Measurements from ENCODE around the gene ALOX15.
"Not testable (repeated sequence)": the region's sequence is repeated elsewhere in the genome, so short reads cannot be mapped to it uniquely, and the experiment has no call there.

ALOX15 gene

DNA sequence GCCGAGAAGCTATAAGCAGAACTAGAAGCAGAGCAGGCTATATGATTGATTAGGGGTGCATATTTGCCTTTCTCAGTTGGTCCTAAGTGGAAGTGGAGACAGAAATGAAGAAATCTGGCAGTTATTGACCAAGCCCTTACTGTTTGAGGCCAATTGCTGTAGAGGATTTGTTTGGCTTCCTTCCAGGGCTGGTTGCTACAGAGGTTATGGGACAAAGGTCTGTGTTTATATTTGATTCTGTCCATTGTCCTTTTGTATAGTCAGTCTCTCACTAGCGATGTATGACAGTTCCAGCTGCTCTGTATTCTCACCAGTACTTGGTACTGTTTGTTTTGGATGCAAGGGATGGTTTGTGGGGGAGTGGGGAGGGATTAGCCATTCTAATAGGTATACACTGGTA lies 7.3 kb upstream of the ALOX15 start:
- no peak for DNase-seq (ENCODE audit: low read depth)

DNA sequence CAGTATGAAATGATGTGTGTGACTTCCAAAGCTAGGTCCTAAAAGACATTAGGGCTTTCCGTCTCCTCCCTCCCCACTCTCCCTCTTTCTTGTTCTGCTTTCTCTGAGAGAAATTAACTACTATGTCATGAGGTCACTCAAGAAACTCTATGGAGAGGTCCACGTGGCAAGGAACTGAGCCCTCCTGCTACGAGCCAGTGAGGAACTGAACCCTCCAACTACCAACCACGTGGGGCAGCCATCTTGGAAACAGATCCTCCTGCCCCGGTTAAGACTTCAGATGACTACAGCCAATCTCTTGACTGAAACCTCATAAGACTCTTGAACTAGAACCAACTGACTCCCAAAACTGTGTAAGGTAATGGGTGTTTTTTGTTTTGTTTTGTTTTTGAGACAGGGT lies 4.2 kb upstream of the ALOX15 start:
- DNase-seq (ENCODE audit: low read depth): no peak

DNA sequence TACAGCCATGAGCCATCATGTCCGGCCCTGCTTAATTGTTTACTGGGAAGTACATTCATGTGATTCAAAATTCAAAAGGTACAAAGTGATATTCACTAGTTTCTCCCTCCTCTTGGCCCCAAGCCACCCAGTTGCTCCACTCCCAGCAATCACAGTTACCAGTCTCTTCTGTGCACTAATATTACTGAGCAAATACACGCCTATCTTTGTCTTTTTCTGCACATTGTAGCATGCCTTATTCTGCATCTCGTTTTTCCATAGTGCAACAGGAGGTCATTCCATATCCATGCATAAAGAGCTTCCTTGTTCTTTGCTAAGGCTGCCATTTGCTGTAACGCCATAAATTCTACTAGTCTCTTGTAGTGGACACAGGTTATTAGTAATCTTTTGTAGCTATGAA lies 2.2 kb upstream of the ALOX15 start:
- no peak for DNase-seq (ENCODE audit: low read depth)

DNA sequence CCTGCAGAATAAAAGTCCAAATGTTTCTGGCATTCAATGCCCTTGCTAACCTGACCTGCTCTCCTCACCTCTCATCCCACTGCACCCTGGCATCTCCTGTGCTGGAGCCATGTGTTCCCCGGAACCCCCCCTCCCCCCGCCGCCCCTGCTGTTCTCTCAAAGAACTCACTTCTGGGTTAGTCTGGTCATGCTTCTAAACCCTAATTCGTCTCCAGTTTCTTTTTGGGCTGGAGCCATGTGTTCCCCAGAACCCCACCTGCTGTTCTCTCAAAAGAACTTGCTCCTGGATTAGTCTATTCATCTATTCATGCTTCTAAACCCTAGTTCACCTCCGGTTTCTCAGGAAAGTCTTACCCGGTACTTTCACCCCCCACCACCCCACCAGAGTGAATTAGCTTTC lies 808 bp upstream of the ALOX15 start:
- no peak for DNase-seq (ENCODE audit: low read depth)

DNA sequence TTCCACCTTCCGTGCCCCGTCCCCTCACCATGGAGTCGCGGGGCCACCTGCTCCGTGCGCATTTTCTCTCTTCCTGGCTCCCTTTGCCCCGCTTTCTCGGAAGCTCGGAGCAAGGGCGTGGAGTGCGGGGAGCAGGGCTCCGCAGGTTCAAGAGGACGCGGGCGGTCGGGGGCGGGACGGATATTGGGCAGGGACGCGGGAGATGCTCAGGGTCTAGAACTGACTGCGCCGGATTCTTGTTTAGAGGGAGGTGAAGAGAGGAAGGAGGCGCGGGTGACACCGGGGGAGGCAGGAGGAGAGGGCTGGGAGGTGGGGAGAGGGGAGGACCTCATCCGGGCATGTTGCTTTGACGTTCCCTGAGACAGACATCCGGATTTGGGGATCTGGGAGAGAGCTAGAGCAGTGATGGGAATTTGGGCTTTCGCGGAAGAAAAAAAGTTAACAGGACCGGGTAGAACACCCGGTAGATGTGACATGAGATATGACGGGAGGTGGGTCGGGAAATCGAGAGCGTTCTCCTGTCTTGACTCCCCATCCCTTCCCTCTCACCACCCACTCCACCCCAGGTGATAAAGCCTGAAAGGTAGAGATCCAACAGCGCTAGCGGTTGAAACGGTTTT lies 799 bp downstream of the ALOX15 start:
- DNase-seq (ENCODE audit: low read depth): not testable (repeated sequence)

DNA sequence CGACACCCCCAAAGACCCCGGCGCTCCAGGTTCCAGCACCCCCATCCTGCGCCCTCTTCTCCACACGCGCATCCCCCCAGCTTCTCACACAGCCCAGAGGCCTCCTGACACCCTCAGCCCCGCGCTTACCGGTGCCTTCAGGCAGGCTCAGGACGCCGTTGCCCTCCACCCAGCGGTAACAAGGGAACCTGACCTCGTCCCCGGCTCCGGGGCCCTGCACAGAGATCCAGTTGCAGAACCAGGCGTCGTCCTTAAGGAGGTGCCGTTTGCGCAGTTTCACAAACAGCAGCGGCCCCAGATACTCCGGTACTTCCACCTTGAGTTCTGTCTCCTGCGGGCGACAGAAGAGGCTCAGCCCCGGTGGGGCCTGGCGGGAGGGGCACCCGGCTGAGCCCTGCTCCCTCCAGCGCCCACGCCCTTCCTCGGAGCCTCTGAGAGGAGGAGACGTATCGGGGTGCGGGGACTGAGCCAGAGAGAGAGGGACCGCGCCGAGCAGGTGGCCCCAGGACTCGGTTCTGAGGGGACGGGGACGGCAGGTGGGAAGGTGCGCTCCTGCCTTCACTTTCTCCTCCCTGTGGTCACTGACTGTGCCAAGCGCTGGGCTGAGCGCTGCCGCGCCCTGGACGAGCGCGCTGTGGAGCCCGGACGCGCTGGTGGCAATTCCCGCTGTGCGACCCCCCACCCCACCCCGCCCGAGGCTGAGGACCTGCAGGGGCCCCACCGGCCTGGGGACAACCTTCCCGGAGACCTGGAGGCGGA lies 2.0 kb downstream of the ALOX15 start:
- not testable (repeated sequence) for DNase-seq (ENCODE audit: low read depth)

DNA sequence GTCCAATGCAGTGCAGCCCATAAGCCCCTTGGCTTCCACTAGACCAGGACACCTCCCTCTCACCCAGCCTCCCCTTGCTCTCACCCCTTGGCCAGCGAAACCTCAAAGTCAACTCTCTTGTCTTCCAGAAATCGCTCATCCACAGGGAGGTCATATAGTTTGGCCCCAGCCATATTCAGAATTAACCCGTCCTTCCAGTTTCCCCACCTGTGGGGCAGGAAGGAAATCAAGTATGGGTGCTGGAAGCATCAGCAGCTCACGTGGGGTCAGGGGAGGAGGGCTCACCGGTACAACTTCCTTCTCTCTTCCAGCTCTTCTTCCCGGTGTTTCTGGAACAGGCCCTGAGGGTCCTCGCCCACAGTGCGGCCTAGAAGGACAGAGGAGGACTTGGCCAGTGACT lies 2.7 kb downstream of the ALOX15 start:
- DNase-seq (ENCODE audit: low read depth): not testable (repeated sequence)

DNA sequence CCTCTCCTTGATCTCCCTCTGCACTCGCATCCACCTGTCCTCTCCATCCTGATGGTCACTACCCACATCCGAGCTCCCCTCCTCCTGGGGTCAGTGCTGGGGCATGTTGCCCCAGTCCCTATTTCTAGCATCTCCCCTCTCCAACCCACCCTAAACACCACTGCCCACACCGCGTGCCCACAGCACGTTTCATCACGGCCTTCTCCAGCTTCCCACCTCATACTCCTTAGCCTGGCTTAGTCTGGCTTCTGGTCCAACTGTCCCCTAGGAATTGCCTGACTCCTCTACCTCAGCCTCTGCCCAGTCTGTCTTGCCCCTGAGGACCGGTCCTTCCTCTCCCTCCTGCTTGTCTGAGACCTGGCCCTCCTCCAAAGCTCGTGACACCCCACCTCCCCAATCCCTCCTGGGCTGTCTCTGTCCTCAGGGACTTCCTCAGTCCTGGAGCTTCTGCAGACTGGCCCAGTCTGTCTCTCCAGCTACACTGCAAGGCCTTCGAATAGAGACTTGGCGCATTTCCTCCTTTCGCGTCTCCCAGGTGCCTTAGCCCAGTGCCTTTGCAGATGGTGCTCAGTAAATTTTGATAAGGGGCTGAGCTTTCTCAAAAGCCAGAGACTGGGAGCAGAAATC lies 4.9 kb downstream of the ALOX15 start:
- DNase-seq (ENCODE audit: low read depth): no peak

DNA sequence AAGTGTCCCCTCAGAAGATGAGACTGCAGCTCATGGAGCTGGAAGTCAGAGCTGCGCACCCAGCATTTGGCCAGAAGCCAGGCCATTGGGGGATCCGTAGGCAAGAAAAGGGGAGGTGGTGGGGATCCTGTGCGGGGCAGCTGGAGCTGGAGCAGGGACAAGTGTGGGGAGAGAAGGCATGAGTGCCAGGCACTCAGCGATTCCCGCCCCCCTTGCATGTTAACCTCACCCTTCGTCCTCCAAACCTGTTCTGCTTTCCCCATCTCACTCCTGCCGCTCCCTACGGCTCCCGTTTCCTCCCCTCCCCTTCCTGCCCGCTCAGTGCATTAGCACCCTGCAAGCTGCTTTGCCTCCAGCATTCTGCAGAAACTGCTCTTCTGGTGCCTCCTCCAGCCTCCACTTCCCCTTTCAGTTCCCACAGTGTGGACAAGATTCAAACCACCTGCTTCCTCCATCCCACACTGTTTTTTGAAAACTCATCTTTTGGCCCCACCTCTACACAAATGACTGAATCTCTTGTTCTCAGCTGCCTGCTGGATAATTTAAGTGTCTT lies 5.6 kb downstream of the ALOX15 start:
- no peak for DNase-seq (ENCODE audit: low read depth)

DNA sequence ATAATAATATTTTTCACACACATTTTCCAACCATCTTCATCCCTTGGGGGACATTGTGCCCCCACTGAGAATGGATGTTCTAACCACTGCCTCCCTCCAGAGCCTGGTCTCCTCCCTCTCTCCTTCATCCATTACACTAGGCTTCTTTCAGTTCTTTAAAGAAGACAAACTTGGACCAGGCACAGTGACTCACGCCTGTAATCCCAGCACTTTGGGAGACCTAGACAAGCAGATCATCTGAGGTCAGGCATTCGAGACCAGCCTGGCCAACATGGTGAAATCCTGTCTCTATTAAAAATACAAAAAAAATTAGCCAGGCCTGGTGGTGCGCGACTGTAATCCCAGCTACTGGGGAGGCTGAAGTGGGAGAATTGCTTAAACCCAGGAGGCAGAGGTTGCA lies 6.5 kb downstream of the ALOX15 start:
- DNase-seq (ENCODE audit: low read depth): no peak

DNA sequence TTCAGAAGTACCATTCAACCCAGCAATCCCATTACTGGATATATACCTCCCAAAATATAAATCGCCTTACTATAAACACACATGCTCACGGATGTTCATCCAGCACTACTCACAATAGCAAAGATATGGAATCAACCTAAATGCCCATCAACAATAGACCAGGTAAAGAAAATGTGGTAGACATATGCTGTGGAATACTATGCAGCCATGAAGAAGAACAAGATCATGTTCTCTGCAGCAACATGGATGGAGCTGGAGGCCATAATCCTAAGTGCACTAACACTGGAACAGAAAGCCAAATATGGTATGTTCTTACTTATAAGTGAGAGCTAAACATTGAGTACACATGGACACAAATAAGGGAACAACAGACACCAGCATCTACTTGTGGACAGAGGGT lies 7.8 kb downstream of the ALOX15 start:
- DNase-seq (ENCODE audit: low read depth): no peak

DNA sequence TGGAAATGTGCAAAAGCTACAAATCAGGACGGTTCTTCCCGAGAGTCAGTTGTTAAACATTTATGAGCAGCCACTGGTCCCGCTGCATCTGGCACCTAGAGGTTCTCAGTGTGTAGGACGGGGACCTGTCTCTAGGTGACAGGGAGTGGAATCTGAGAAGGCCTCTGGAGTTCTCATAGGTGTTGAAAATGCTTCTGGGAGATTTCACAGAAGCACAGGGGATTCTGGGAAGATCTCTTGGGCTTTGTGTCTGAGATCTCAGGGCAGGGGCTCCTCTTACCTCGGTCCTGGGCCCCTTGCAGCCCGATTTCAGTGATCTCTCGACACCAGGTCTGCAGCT lies 8.9 kb downstream of the ALOX15 start:
- DNase-seq (ENCODE audit: low read depth): no peak

DNA sequence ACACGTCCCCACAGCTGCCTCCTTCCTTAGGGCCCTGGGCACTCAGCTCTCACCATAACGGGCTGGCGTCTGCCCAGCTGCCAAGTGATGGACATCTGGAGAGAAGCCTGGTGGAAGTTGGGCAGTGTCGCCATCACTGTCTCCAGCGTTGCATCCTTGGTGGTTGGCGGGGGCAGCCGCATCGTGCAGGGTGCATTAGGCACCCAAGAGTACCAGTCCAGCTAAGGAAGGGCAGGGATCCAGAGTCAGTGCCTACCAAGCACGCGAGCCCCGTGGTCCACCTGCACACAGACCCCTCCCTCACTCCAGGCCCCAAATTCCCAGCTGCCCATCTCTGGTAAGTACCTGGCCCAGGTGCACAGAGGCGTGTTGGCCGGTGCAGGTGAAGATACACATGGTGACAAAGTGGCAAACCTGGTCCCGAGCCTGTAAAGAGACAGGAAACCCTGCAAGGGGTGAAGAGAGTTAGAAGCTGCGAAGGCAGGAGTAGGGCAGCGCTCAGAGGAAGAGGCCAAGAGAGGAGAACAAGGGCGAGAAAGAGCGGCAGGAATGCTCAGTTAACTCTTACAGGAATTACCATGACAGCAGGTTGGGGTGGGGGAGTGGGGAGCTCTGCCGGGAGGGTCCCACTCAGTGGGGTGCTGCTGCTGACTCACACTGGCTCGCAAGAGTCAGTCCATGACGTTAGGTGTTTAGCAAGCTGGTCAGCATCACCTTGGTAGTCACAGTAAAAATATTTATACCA lies 9.5 kb downstream of the ALOX15 start:
- no peak for DNase-seq (ENCODE audit: low read depth)

DNA sequence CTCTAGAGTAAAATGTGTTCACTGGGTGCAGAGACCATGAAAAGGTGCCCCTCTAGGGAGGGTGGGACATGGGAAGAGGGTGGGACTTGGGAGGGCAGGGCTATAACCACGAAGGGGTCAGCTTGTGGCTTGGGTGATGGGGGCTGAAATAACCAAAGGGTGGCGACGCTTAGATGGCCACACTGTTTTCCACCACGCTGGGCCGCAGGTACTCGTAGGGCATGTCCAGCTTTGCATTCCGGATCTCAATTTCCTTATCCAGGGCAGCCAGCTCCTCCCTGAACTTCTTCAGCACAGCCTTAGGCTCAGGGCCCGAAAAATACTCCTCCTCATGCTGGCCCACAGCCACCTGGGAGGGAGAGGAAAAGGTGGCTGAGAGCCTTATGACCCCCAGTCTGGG lies 10.0 kb downstream of the ALOX15 start:
- no peak for DNase-seq (ENCODE audit: low read depth)

DNA sequence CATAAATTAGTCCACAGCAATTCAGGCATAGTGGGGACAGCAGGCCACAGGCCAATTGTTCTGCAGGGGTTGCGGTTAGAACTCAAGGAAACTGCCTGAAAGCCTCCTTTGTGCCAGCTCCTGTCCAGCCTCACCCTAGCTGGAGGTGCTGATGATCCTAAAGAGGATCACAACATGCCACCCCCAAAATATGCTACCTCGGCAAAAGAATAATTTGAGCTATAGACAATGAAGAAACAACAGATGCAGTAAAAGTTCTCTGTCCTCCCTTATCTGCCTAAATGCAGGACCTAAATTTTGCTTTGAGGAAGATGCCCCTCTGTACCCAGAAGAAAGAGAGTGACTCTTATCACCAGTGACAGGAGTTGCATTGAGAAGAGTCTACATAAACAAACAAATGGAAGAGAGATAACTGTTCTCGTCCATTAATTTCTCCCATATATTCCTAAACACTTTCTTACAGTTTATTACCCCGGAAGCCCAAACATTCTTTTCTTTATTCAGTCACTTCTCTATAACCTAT lies 14.7 kb downstream of the ALOX15 start:
- no peak for DNase-seq (ENCODE audit: low read depth)

DNA sequence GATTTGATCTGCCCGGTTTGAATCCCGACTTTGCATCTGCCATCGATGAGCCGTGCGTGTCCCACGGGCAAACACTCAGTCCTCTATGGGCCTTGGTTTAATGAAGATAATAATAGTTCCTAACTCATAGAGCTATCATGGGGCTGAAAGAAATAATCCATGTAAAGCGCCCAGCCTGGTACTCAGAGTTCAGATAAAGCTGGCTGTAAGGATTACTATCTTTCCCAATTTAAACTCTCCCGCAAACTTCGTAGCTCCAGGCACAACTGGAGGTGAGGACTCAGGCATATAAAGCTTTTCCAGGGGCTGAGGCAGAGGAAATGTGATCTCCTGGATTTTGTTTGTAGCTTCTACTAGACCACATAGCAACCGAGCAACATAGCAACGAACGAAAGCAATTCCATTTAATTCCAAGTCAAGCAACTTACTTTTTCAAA lies 16.3 kb downstream of the ALOX15 start:
- DNase-seq (ENCODE audit: low read depth): no peak

DNA sequence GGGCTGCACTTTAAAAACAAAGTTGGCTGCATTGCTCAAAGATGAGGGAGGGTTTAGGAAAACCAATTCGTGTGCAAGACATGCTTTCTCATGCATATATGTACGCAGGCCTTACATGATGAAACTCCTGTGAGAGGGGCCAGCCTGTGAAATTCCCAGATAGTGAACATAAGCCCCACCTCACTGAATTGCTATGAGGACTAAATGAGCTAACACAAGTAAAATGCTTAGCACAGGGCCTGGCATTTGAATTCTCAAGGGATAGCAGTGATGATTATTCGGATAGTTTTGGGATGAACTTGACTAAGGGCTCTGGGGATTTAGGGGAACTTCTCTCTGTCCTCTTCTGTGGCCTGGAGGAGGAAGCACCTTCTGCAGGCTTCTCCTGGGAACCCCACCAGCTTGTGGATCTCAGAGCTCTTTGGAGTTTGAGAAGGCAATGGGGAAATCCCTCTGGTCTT lies 17.0 kb downstream of the ALOX15 start:
- not testable (repeated sequence) for DNase-seq (ENCODE audit: low read depth)

DNA sequence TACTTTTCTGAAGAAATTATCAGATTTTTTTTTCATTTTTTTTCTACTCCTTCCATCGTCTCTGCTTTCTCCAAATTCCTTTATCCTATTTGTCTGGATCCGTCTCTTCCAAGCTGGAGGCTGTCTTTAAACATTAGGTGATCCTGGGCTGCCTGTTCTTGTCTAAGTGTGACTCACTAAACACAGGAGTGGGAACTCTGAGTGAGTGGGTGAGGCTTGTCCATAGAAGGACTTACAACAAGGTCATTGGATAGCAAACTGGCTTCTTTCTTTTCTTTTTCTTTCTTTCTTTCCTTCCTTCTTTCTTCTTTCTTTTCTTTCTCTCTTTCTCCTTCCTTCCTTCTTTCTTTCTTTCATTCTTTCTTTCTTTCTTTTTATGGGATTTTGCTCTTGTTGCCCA lies 18.2 kb downstream of the ALOX15 start:
- no peak for DNase-seq (ENCODE audit: low read depth)

DNA sequence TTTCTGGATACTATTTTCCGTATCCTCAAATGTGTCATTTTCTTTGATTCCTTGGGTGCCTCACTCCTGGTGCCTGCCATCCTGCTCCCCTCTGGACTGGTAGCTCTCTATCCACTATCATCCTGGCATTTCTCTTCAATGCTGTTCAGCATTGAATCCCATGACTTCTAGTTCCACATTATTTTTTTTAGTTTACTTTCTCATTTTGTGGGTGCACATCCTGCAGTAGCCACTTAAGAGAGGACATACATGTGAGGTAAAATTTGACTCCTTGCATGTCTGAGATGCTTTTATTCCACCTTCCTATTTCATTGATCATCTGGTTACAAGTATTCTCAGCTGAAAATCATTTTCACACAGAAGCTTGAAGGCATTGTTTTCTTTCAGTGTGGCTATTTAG lies 19.1 kb downstream of the ALOX15 start:
- no peak for DNase-seq (ENCODE audit: low read depth)

DNA sequence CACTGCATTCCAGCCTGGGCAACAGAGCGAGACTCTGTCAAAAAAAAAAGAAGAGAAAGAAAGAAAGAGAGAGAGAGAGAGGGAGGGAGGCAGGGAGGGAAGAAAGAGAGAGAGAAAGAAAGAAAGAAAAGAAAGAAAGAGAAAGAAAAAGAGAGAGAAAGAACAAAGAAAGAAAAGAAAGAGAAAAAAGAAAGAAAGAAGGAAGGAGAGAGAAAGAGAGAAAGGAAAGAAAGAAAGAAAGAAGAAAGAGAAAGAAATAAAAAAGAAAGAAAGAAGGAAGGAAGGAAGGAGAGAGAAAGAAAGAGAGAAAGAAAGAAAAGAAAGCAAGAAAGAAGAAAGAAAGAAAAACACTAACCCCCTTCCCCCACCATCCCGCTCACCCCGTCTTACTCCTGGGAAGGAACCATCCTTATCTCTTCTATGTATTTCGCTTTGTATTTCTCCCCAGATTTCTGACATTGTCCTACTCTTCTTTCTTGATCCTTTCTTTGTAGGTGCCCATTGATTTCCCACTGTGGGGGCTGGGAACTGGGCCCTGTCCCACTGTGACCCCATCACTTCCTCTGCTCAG lies 20.9 kb downstream of the ALOX15 start:
- DNase-seq (ENCODE audit: low read depth): no peak

DNA sequence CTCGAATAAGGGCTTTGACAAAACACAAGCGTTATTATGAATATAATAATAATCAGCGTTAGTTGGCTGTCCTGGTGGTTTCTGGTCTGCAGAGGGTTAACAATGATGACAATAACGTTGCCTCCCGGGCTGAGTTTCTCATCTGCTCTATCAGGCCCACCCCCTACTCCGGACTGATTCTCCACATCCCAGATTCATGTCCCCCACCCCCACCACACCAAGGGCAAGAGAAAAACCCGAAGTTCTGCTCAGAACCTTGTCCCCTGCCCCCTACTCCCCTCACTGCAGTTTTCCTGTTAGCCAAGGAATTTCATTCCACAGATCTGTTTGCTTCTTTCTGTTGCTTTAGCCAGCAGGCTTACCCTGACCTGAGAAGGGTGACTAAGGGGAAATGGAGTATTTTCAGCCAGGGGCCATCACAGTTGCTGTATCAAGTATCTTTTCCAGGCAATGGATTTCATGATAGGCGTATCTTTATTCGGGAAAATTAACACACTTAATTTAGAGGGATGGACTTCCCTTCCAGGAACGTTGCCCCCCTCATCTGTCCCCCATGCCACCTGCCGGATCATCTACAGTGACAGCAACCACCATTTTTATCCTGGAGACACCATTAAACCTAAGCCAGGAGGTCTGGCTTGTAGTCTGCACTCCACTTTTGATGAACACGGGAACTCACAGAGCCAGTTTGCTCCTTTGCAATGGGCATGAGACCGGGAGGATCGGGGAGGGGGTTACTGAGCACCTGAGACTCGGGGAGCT lies 23.7 kb downstream of the ALOX15 start:
- DNase-seq (ENCODE audit: low read depth): no peak

All from activated T-helper 1 cell treated with Interleukin-2 at 50 U/mL for 16 hours (primary cell).